ENCODE results near the gene KIAA0319L.
"Not testable (repeated sequence)": the region's sequence is repeated elsewhere in the genome, so short reads cannot be mapped to it uniquely, and the experiment has no call there.

The KIAA0319L gene

GRCh38 chr1:35499652-35500176 lies 57.5 kb downstream of the KIAA0319L start:
- in situ Hi-C loops (cut with HindIII; ENCODE audit: low sequenced_read_pairs), result no loop called here

GRCh38 chr1:35499231-35499630 lies 58.0 kb downstream of the KIAA0319L start:
- in situ Hi-C loops (cut with HindIII; ENCODE audit: low sequenced_read_pairs), result no loop called here

DNA sequence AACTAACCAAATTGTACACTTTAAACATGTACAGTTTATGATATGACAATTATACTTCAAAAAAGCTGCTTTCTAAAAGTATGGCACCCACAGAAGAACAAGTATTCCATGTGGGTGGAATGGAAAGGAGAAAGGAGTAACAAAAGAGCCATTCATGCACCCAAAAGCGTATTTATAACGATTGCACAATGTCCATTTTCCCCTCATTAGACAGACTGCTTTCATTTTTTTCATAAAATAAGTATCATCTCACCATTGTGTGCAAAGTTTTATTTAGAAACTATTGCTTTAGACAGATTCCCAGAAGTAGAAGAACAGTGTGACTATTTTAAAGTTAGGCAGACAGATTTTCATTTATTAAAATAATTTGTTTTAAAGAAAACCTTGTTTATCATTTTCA lies 59.6 kb downstream of the KIAA0319L start:
- in situ Hi-C loops (cut with HindIII; ENCODE audit: low sequenced_read_pairs), result no loop called here

- in situ Hi-C loops (cut with HindIII; ENCODE audit: low sequenced_read_pairs), result no loop called here
Measured at GRCh38 chr1:35490250-35490649, 67.0 kb downstream of the KIAA0319L start.

- in situ Hi-C loops (cut with HindIII; ENCODE audit: low sequenced_read_pairs), result no loop called here
Measured at GRCh38 chr1:35488336-35488735, 68.9 kb downstream of the KIAA0319L start.

DNA sequence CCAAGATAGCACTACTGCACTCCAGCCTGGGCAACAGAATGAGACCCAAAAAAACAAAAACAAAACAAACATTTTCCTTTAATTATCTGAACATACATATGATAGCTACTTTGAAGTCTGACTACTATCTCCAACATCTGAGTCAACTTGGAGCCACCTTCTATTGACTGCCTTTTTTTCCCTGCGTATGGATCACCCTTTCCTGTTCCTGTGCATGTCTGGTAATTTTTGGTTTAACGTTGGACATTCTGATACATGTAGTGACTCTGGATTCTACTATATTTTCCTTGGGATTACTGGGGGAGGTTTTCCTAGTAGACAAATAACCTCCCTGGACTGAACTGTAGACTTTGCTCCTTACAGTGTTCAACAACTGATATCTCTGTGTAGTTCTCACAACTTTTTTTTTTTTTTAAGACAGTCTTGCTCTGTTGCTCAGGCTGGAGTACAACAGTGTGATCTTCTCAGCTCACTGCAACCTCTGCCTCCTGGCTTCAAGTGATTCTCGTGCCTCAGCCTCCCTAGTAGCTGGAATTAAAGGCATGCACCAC lies 70.3 kb downstream of the KIAA0319L start:
- in situ Hi-C loops (cut with HindIII; ENCODE audit: low sequenced_read_pairs), result no loop called here

DNA sequence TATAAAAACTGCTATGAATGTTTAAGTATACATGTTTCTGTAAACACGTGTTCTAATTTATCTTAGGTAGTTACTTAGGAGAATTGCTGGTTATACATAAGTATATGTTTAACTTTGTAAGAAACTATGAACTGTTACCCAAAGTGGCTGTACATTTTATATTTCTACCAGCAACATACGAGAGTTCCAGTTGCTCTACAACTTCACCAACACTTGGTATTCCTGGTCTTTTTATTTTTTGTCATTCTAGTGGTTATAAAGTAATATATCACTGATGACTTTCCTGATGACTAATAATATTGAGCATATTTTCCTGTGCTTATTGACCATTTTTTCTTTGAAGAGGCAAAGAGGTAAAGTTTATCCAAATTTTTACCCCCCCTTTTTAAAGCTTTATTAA lies 76.0 kb downstream of the KIAA0319L start:
- in situ Hi-C loops (cut with HindIII; ENCODE audit: low sequenced_read_pairs), result no loop called here

- in situ Hi-C loops (cut with HindIII; ENCODE audit: low sequenced_read_pairs), result no loop called here
Measured at GRCh38 chr1:35477870-35478269, 79.3 kb downstream of the KIAA0319L start.

DNA sequence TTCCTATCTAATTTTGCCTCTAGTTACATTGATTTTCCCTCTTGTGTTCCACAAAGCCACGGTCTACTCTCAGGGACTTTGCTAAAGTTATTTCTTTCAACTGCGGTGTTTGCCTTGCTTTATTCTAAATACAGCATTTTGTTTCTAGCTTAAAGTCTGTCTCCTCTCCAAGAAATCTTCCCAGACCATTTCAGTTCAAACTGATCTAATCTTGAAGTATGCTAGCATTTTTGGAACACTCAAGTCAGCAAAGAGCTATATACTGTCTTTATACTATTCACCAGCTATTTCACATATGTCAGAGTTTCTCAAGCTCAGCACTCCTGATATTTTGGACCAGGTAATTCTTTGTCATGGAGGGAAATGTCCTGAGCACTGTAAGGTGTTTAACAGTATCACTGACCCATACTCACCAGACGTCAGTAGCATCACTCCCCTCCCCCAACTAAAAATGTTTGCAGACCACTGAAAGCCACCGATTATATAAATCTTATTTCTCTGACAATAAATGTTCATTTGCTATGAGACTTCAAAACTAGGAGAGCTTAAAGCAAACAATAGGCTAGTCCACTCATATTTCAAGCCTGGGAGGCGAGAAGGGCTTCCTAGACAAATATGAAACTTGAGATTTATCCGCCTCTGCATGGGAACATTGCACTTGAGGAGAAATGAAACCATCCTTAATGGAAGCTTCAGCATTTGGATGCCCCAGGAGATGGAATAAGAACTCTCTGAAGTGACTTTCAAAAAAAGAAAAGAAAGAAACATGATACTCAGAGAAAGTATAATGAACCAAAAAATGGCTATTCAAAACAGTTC lies 81.1 kb downstream of the KIAA0319L start:
- in situ Hi-C loops (cut with HindIII; ENCODE audit: low sequenced_read_pairs), result no loop called here

DNA sequence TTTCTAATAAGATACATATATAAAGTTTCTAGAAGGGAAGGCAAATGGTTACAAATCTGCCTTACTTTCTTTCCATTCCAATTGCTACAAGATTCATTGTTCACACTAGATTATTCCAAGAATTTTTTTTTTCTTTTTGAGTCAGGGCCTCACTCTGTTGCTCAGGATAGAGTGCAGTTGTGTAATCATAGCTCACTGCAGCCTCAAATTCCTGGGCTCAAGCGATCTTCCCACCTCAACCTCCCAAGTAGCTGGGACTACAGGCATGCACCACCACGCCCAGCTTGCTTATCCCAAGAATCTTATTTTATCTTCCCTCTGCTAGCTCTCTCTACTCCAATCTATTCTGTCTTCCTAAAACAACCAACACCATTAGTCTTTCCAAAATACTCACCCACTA lies 81.8 kb downstream of the KIAA0319L start:
- in situ Hi-C loops (cut with HindIII; ENCODE audit: low sequenced_read_pairs), result no loop called here

DNA sequence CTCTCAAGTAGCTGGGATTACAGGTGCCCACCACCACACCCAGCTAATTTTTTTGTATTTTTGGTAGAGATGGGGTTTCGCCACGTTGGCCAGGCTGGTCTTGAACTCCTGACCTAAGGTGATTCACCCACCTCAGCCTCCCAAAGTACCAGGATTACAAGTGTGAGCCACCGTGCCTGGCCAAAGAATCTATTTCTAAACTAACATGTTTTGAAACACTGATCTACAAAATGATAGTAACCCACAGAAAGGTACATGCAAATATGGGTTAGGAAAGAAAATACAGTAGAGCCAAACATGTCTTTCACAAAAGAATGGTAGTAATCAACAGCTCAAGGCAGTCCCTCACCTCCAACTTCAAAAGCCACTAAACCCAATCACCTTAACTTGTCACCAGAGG lies 84.0 kb downstream of the KIAA0319L start:
- in situ Hi-C loops (cut with HindIII; ENCODE audit: low sequenced_read_pairs), result not testable (repeated sequence)

GRCh38 chr1:35470977-35471613 lies 86.1 kb downstream of the KIAA0319L start:
- in situ Hi-C loops (cut with HindIII; ENCODE audit: low sequenced_read_pairs), result no loop called here

GRCh38 chr1:35466120-35466519 lies 91.1 kb downstream of the KIAA0319L start:
- in situ Hi-C loops (cut with HindIII; ENCODE audit: low sequenced_read_pairs), result no loop called here

GRCh38 chr1:35463749-35464148 lies 93.5 kb downstream of the KIAA0319L start:
- in situ Hi-C loops (cut with HindIII; ENCODE audit: low sequenced_read_pairs), result not testable (repeated sequence)

DNA sequence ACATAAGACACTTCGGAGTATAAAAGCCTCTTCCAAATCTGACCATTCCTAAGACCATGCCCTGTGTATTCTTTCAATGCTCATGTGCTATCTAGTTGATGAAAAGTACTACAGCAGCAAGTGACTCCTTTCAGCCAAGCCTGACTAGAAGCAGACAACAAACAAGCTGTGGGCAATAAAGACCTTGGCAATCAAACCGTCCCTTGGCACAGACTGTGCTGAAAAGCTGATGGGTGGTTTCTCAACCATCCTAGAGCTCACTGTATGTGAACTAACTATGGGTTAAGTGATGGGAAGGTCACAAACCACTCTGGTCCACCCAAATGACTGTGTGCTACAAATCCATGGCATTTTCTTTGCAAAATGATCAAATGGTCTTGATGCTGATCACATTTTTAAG lies 94.0 kb downstream of the KIAA0319L start:
- in situ Hi-C loops (cut with HindIII; ENCODE audit: low sequenced_read_pairs), result no loop called here

GRCh38 chr1:35461966-35462651 lies 95.1 kb downstream of the KIAA0319L start:
- in situ Hi-C loops (cut with HindIII; ENCODE audit: low sequenced_read_pairs), result no loop called here

DNA sequence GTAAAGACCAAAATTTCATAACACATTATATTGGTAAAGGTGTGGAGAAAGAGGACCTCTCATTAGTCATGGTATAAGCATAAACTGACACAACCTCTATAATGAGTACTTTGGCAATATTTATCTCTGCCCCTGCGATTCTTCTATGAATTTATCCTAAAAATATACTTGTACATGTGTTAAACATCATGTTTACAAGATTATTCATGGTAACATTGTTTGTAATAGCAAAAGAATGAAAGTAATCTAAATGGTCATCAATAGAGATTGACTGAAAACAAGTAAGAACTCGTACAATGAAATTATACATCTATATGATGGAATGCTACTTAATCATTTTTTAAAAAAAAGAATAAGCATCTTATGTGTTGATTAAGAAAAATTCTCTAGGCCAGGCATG lies 96.4 kb downstream of the KIAA0319L start:
- in situ Hi-C loops (cut with HindIII; ENCODE audit: low sequenced_read_pairs), result no loop called here

DNA sequence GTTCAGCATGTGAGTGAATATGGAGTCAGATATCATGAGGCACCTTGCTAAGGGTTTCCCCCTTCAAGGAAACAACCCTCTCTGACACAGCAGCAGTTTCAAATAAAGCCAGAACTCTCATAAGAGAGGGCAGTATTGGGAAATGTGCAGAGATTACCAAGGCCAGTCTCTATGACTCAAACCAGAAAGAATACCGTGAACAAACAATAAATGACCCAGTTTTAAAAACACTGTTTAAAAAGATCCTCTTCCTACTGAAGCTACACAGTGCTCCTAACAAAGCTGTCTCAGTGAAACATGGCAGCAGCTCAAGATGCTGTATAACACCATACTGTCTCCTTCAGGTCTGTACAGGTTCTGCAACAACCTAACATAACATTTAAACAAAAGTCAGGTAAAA lies 102.6 kb downstream of the KIAA0319L start:
- in situ Hi-C loops (cut with HindIII; ENCODE audit: low sequenced_read_pairs), result no loop called here

DNA sequence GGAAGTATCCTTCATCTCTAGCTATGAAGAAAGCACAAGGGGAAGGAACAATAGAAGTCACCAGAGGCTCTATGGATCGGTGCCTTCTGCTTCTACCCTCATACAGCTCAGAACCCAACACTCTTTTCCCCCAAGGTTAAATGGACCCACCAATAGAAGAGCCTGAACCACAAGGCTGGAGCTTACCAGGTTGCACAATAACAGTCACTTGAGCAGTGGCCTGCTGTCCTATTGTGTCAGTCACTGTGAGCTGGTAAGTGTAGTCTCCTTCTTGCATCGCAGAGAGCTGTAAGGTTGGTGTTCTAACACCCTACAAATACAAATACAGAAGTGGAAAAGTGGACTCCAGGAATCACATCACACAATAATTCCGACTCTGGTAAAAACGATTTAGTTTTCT lies 103.0 kb downstream of the KIAA0319L start:
- in situ Hi-C loops (cut with HindIII; ENCODE audit: low sequenced_read_pairs), result no loop called here

- in situ Hi-C loops (cut with HindIII; ENCODE audit: low sequenced_read_pairs), result no loop called here
Measured at GRCh38 chr1:35453031-35453430, 104.2 kb downstream of the KIAA0319L start.

- in situ Hi-C loops (cut with HindIII; ENCODE audit: low sequenced_read_pairs), result no loop called here
Measured at GRCh38 chr1:35452106-35452774, 105.0 kb downstream of the KIAA0319L start.

All from DLD1 (cell line).